HepG2 (cell line): ENCODE measurements around the gene GADL1. TPM values are rescaled to one million over a fixed set of nuclear protein-coding genes. Genes with fewer than 3 reads are reported as not detected.
A peak's percentile ranks its signal among the peaks of the same experiment; 100 is the strongest.

Experiments
- ATAC-seq: fragments of 200-7000 bp; cut with Tn5 transposase; 3 replicates; pipeline ENCODE4 v1.9.1; 2020; ENCODE audit warnings: mild to moderate bottlenecking, moderate library complexity
- BruUV-seq: library from RNA; stranded (reverse); fragments of 400-500 nt; replicated peaks from 2 replicates; lab custom pipeline; 2021; lab: Mats Ljungman, UMichigan
- CTCF ChIA-PET: fragments of 300-600 bp; formaldehyde crosslinking; extraction: SDS; loops from one replicate; lab custom pipeline; 2021; ENCODE audit warnings: low total read pairs, inconsistent platforms, low intra/inter-chr PET ratio; lab: Yijun Ruan, JAX
- POLR2A ChIA-PET: fragments of 350-600 bp; sonication (Branson Sonifier 250); formaldehyde crosslinking; loops from one replicate; lab custom pipeline; 2020; ENCODE audit warnings: antibody characterized with exemption, inconsistent platforms; lab: Yijun Ruan, JAX
- DNase-seq: peaks from one replicate; pipeline ENCODE4 v3.0.0-alpha.2; 2015; ENCODE audit warnings: low spot score
- FAIRE-seq: peaks from 3 replicates; lab custom pipeline; 2011; peaks lifted over from hg19 to GRCh38; lab: Jason Lieb, UNC
- H2AFZ ChIP-seq: one replicate; pipeline ENCODE4 v1.6.1; 2011; ENCODE audit warnings: low read length, inconsistent platforms
- H3K27ac ChIP-seq: fragments of 300-600 bp; 3 replicates; pipeline ENCODE4 v1.8.0; 2011; ENCODE audit warnings: mixed run types, mild to moderate bottlenecking, mixed read lengths, low read length, inconsistent platforms; ENCODE audit not compliant: insufficient read depth; ENCODE audit errors: extremely low read length
- H3K27me3 ChIP-seq, 2 experiments: fragments of 200-600 bp in 1 of 2; 2 replicates in 1 of 2; 3 replicates in 1 of 2; pipeline versions ENCODE4 v1.6.0 to v1.8.0; 2011; ENCODE audit warnings: low read length in 2 of 2, mild to moderate bottlenecking in 2 of 2, moderate library complexity in 2 of 2, inconsistent platforms in 1 of 2; ENCODE audit not compliant: insufficient read depth in 2 of 2, control insufficient read depth in 1 of 2
- H3K36me3 ChIP-seq, 2 experiments: fragments of 200-600 bp in 1 of 2; replicated peaks in 1 of 2; 2 replicates in 1 of 2; 3 replicates in 1 of 2; pipeline versions ENCODE4 v1.5.1 to v1.8.0; 2011; ENCODE audit warnings: low read length in 2 of 2, inconsistent platforms in 1 of 2; ENCODE audit not compliant: insufficient read depth in 2 of 2, control insufficient read depth in 1 of 2
- H3K4me1 ChIP-seq: 2 replicates; pipeline ENCODE4 v1.5.1; 2012; ENCODE audit warnings: low read length, inconsistent platforms; ENCODE audit not compliant: insufficient read depth
- H3K4me2 ChIP-seq: 2 replicates; pipeline ENCODE4 v1.6.0; 2011; ENCODE audit warnings: low read depth, low read length, inconsistent platforms
- H3K4me3 ChIP-seq, 3 experiments: fragments of 200-600 bp in 1 of 3; sonication (generic), shearing (Covaris generic) in 1 of 3; replicated peaks in 1 of 3; 2 replicates each; pipeline ENCODE4 v1.5.1; 2011 to 2016; ENCODE audit warnings: low read length in 3 of 3, inconsistent platforms in 2 of 3, low read depth in 2 of 3, mild to moderate bottlenecking in 2 of 3, control low read depth in 1 of 3, mixed read lengths in 1 of 3; ENCODE audit not compliant: insufficient read depth in 1 of 3
- H3K79me2 ChIP-seq: one replicate; pipeline ENCODE4 v1.6.1; 2011; ENCODE audit warnings: low read length, inconsistent platforms; ENCODE audit not compliant: insufficient read depth
- H3K9ac ChIP-seq: 2 replicates; pipeline ENCODE4 v1.6.0; 2011; ENCODE audit warnings: mild to moderate bottlenecking, low read depth, low read length, inconsistent platforms; ENCODE audit not compliant: insufficient read depth
- H3K9me3 ChIP-seq: 2 replicates; pipeline ENCODE4 v1.5.1; 2012; ENCODE audit warnings: mild to moderate bottlenecking, low read length
- H4K20me1 ChIP-seq: 2 replicates; pipeline ENCODE4 v1.6.0; 2011; ENCODE audit warnings: inconsistent platforms, mild to moderate bottlenecking, low read length, moderate library complexity; ENCODE audit not compliant: insufficient read depth
- HOXA3 ChIP-seq: sonication (generic); formaldehyde crosslinking; IDR thresholded peaks from 2 replicates; pipeline ENCODE4 v1.5.0; 2020; ENCODE audit warnings: missing genetic modification reagents
- KDM6A ChIP-seq: IDR thresholded peaks from 2 replicates; pipeline ENCODE4 v1.6.1; 2016; ENCODE audit warnings: low read depth
- PBX2 ChIP-seq: IDR thresholded peaks from 2 replicates; pipeline ENCODE4 v1.6.1; 2016; ENCODE audit warnings: control low read depth
- YEATS4 ChIP-seq: sonication (generic); formaldehyde crosslinking; IDR thresholded peaks from 2 replicates; pipeline ENCODE4 v1.4.0; 2020; ENCODE audit warnings: missing genetic modification reagents, borderline replicate concordance
- ZNF260 ChIP-seq: sonication (generic); formaldehyde crosslinking; IDR thresholded peaks from 2 replicates; pipeline ENCODE4 v1.4.0; 2020; ENCODE audit warnings: missing genetic modification reagents, low read depth, mild to moderate bottlenecking, borderline replicate concordance
- WGBS: methylation state at CpG from one replicate; pipeline ENCODE4 v1.1.6; 2017; ENCODE audit warnings: low lambda C conversion rate; 5-methylcytosine and 5-hydroxymethylcytosine counted together
- in situ Hi-C: cut with HindIII; loops from 2 replicates; pipeline ENCODE4 v1.10.0; 2017; ENCODE audit warnings: low pct_unique_long_range_greater_than_20kb; ENCODE audit not compliant: extremely low pct_ligation_motif_present
- intact Hi-C: fragments of 100-400 bp; cut with micrococcal nuclease; formaldehyde crosslinking; loops from one replicate; pipeline ENCODE4 v1.10.0; 2022; ENCODE audit not compliant: unreplicated experiment
- polyA plus RNA-seq, 8 experiments: library from polyadenylated mRNA; depleted of rRNA in 3 of 8; stranded (reverse) in 7 of 8; unstranded in 1 of 8; fragments of >200 nt; fragmentation: Illumina TruSeq in 4 of 8; extraction: Trizol in 4 of 8; gene quantifications; 2 replicates each; pipeline versions ENCODE4 v1.2.1 to v1.2.3, GENCODE V29; 2011 to 2016; ENCODE audit warnings: low read depth in 4 of 8, missing spikeins in 1 of 8, mixed read lengths in 1 of 8; ENCODE audit not compliant: insufficient read depth in 1 of 8
- total RNA-seq, 5 experiments: library from RNA; depleted of rRNA; stranded (reverse); fragments of >200 nt; fragmentation: Illumina TruSeq; extraction: Trizol; gene quantifications; 2 replicates each; pipeline ENCODE4 v1.2.3, GENCODE V29; 2016; ENCODE audit warnings: low read depth in 1 of 5

The GADL1 gene
- total and polyA plus RNA-seq, 2 of the 13 experiments (the other 11 are each of a cell fraction or from before 2014, with no cell fraction given), result not detected

GRCh38 chr3:30852833-30853232 is 41.6 kb downstream of the GADL1 start:
- Histone ChIP-seq H3K4me2 (no peak overlapping the region), H3K36me3 (no peaks in the 10 kb centered on the region), H3K27me3 (peaks cover 2 to 3% of the 10 kb centered on the region in 2 experiments; a peak in 1 of 5 replicates), H3K9ac (no peak overlapping the region), H3K79me2 (no peaks in the 10 kb centered on the region), H3K4me3 (no peak overlapping the region), H2AFZ (no peak overlapping the region), H3K9me3 (no peaks in the 10 kb centered on the region), H3K4me1 (no peaks in the 10 kb centered on the region), H4K20me1 (no peaks in the 10 kb centered on the region), H3K27ac (no peak overlapping the region)
- in situ Hi-C loops (no loop called here), intact Hi-C loops (no loop called here)
- 22% methylated on average over 4 of the region's 4 CpGs for WGBS
- CTCF ChIA-PET, result no interaction called here
- no TSS peak for BruUV-seq
- POLR2A ChIA-PET, result no interaction called here
- no peak for TF ChIP-seq YEATS4 (CRISPR knock-in tag)
- TF ChIP-seq KDM6A (CRISPR knock-in tag), result no peak
- ATAC-seq (no peak), DNase-seq (no peak), FAIRE-seq (no peak)

- H3K79me2 ChIP-seq, result no peaks in the 10 kb centered on the region
- no peaks in the 10 kb centered on the region for H4K20me1 ChIP-seq
- H3K27ac ChIP-seq, result no peak overlapping the region
- H3K9me3 ChIP-seq, result no peaks in the 10 kb centered on the region
- FAIRE-seq (no peak), DNase-seq (no peak), ATAC-seq (no peak)
- intact Hi-C loops, result no loop called here
- POLR2A ChIA-PET, result no interaction called here
- no peak overlapping the region for H3K4me2 ChIP-seq
- CTCF ChIA-PET, result no interaction called here
- no peaks in the 10 kb centered on the region for H3K36me3 ChIP-seq
- no peaks in the 10 kb centered on the region; the same call in 1 of the 2 replicates for H3K4me1 ChIP-seq
- in situ Hi-C loops, result no loop called here
- peaks cover 0 to 3% of the 10 kb centered on the region in 2 experiments; a peak in 1 of 5 replicates for H3K27me3 ChIP-seq
- H3K9ac ChIP-seq, result no peak overlapping the region
- H3K4me3 ChIP-seq, result no peak overlapping the region
- WGBS, result 34% methylated on average over 3 of the region's 3 CpGs
- TF ChIP-seq HOXA3 (CRISPR knock-in tag), result no peak
- no peak for TF ChIP-seq ZNF260 (CRISPR knock-in tag)
- TF ChIP-seq PBX2, result peak; percentile 63; the same call in 1 of the 2 replicates
- BruUV-seq, result no TSS peak
- no peak overlapping the region for H2AFZ ChIP-seq
Observed at GRCh38 chr3:30848087-30848779, 46.2 kb downstream of the GADL1 start.
